GM21528 (cell line): ENCODE results near the gene SULT1A4.
"Not testable (repeated sequence)": the region's sequence is repeated elsewhere in the genome, so short reads cannot be mapped to it uniquely, and the experiment has no call there.

Experiments
- ATAC-seq: cut with Tn5 transposase; IDR thresholded peaks from one replicate; pipeline ENCODE4 v1.9.1; 2021; ENCODE audit warnings: mild to moderate bottlenecking, moderate library complexity; ENCODE audit not compliant: unreplicated experiment, low FRiP score

The SULT1A4 gene

GRCh38 chr16:29459706-29460646, at the start of gene SULT1A4:
Gene SULT1A4 (plus strand): TSS chr16:29459913. CDS start chr16:29461386, 1,473 bp downstream.
- not testable (repeated sequence) for ATAC-seq

- not testable (repeated sequence) for ATAC-seq
Observed at GRCh38 chr16:29423587-29423986, 36.1 kb upstream of the SULT1A4 start.

- not testable (repeated sequence) for ATAC-seq
Observed at GRCh38 chr16:29425390-29425789, 34.3 kb upstream of the SULT1A4 start.

- ATAC-seq = peak; percentile 25
Observed at GRCh38 chr16:29453754-29454153, 6.0 kb upstream of the SULT1A4 start.

- ATAC-seq = peak; percentile 87
Observed at GRCh38 chr16:29454269-29454668, 5.4 kb upstream of the SULT1A4 start, which contains the start of the genes BOLA2 and SLX1B. Gene BOLA2 (minus strand): TSS chr16:29454351. CDS start chr16:29454253, 98 bp downstream. Gene SLX1B (plus strand): TSS chr16:29454533.

GRCh38 chr16:29454828-29455227, 4.9 kb upstream of the SULT1A4 start:
- peak; percentile 54 for ATAC-seq

GRCh38 chr16:29457660-29458059, 2.1 kb upstream of the SULT1A4 start:
- ATAC-seq = not testable (repeated sequence)

- not testable (repeated sequence) for ATAC-seq
Observed at GRCh38 chr16:29460647-29461030, 926 bp downstream of the SULT1A4 start.

GRCh38 chr16:29465985-29466824, 6.5 kb downstream of the SULT1A4 start:
- ATAC-seq = not testable (repeated sequence)

GRCh38 chr16:29466904-29467303, 7.2 kb downstream of the SULT1A4 start:
- not testable (repeated sequence) for ATAC-seq

- ATAC-seq = not testable (repeated sequence)
Observed at GRCh38 chr16:29467654-29468366, 8.1 kb downstream of the SULT1A4 start.

- ATAC-seq = not testable (repeated sequence)
Observed at GRCh38 chr16:29469660-29470059, 9.9 kb downstream of the SULT1A4 start.

- not testable (repeated sequence) for ATAC-seq
Observed at GRCh38 chr16:29472065-29472464, 12.4 kb downstream of the SULT1A4 start.

GRCh38 chr16:29482276-29482675, 22.6 kb downstream of the SULT1A4 start:
- not testable (repeated sequence) for ATAC-seq

GRCh38 chr16:29506308-29506707, 46.6 kb downstream of the SULT1A4 start, which contains the start of gene NPIPB12:
Gene NPIPB12 (minus strand): TSS chr16:29506408.
- ATAC-seq = not testable (repeated sequence)
